ENCODE measurements around the gene SYCE1. TPM values are rescaled to one million over a fixed set of nuclear protein-coding genes. Genes with fewer than 3 reads are reported as not detected.

Gene SYCE1
- total and polyA plus RNA-seq, 12 donors: 0.52 to 9.2 (median 1.4) TPM; not detected in 3

DNA sequence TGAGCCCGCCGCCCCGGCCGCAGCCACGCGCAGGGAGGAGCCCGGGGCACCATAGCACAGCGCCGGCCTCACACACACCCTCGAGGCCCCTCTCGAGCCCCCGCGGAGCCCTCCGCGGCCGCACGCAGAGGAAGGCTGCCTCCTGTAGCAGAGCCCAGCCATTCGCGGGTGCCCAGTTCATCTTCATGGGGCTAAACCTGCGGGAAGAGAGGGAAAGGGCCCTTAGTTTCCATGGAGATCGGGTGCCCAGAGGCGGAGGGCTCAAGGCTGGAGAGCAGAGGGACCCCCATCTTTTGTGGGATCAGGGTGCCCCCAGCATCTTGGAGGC is 2.9 kb upstream of the SYCE1 start:
- no peak overlapping the region for H3K4me3 ChIP-seq
- no peaks in the 10 kb centered on the region for H3K36me3 ChIP-seq (replicated peaks in 1 of 2)
- intact Hi-C loops (cut with DNase I): no loop called here
- WGBS, 4 donors: 87 to 89% (median 88%) methylated on average over 20 to 22 of the region's 22 CpGs
- TF ChIP-seq, protein P1, sequence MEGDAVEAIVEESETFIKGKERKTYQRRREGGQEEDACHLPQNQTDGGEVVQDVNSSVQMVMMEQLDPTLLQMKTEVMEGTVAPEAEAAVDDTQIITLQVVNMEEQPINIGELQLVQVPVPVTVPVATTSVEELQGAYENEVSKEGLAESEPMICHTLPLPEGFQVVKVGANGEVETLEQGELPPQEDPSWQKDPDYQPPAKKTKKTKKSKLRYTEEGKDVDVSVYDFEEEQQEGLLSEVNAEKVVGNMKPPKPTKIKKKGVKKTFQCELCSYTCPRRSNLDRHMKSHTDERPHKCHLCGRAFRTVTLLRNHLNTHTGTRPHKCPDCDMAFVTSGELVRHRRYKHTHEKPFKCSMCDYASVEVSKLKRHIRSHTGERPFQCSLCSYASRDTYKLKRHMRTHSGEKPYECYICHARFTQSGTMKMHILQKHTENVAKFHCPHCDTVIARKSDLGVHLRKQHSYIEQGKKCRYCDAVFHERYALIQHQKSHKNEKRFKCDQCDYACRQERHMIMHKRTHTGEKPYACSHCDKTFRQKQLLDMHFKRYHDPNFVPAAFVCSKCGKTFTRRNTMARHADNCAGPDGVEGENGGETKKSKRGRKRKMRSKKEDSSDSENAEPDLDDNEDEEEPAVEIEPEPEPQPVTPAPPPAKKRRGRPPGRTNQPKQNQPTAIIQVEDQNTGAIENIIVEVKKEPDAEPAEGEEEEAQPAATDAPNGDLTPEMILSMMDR (IDR thresholded peaks at IDR 0.05): no peak
- TF ChIP-seq POLR2A (IDR thresholded peaks at IDR 0.05): no peak
- no peaks in the 10 kb centered on the region for H3K4me1 ChIP-seq (replicated peaks in 1 of 2)
- H3K9me3 ChIP-seq (replicated peaks in 1 of 3): peaks cover 0 to 6% (median 0%) of the 10 kb centered on the region in 3 donors
- DNase-seq: no peak
- peaks cover 27% of the 10 kb centered on the region for H3K27me3 ChIP-seq
- no peak overlapping the region for H3K27ac ChIP-seq

DNA sequence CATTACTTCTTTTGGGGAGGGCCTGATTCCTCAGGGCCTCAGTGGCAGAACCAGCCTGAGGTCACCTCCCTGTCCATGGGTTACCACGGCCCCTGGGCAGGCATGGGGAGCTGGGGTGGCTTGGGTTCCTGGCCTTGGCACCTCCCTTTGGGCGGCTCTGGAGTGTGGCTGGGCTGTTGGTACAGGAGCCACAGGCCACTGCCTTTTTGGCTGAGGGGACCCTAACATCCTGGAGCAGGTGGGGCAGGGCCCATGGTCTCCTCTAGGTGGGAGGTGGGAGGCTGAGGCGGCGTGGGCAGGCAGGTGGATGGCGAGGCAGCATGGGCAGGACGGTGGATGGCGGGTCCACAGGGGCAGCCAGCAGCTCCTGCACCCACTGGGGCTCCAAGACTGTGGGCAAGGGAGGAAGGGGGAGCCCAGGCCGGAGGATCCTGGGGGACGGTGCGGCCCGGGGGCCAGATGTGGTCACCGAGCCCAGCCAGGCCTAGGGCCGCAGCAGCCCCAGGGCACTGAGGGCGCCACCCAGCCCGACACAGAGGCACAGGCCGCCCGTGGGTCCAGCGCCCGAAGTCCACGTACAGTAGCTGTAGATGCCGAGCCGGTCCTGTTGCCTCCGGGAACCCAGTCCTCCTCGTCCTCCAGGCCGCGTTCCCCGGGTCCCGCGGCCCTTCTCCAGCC is 2.4 kb upstream of the SYCE1 start:
- Histone ChIP-seq H3K36me3 (replicated peaks in 1 of 2) (no peaks in the 10 kb centered on the region), H3K27ac (no peak overlapping the region), H3K4me3 (no peak overlapping the region), H3K4me1 (replicated peaks in 1 of 2) (no peaks in the 10 kb centered on the region), H3K9me3 (replicated peaks in 1 of 3) (peaks cover 0 to 1% (median 0%) of the 10 kb centered on the region in 3 donors), H3K27me3 (peaks cover 27% of the 10 kb centered on the region)
- TF ChIP-seq POLR2A (IDR thresholded peaks at IDR 0.05): no peak
- TF ChIP-seq, protein P1 (IDR thresholded peaks at IDR 0.05): no peak
- DNase-seq: no peak
- WGBS, 4 donors: 81 to 94% (median 90%) methylated on average over 9 to 29 of the region's 29 CpGs
- intact Hi-C loops (cut with DNase I): no loop called here

DNA sequence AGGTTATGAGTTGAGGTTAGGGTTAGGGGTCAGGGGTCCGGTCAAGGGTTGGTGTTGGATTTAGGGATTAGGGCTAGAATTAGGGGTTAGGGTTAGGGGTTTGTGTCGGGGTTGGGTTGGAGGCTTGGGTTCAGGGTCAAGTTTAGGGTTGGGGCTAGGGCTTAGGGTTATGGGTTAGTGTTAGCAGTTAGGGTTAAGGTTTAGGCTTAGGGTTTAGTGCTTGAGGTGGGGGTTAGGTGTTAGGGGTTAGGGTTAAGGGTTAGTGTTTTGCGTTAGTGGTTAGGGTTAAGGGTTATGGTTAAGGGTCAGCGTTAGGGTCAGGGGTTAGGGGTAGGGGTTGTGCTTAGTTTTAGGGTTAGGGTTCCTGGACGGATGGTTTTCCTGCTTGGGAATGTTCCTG is 1.7 kb upstream of the SYCE1 start:
- H3K9me3 ChIP-seq (replicated peaks in 1 of 3): no peaks in the 10 kb centered on the region
- no peak for DNase-seq
- WGBS, 4 donors: 77 to 87% (median 80%) methylated on average over 5 of the region's 5 CpGs

DNA sequence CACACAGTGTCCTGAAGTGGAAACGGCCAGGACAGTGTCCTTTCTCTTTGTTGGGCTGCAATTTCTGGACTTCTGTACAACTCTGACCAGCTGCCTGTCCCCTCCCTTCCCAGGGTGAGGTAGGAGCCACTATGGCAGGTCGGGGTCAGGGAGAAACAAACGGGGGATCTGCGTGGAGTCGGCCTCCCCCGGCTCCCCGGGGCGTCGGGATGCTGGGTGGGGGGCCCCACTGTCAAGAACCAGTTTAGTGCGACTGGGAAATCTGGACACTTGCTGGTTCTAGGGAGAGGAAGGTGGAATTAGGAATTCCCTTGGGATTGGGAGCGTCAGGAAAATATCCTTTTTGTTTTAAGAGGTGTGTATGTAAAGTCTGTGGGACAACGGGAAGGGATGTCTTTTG is 567 bp downstream of the SYCE1 start:
- no peak for DNase-seq
- 77 to 91% (median 86%) methylated on average over 12 of the region's 12 CpGs for WGBS, 4 donors
- peaks cover 27% of the 10 kb centered on the region for H3K27me3 ChIP-seq
- intact Hi-C loops (cut with DNase I): no loop called here
- H3K4me1 ChIP-seq (replicated peaks in 1 of 2): no peaks in the 10 kb centered on the region
- H3K27ac ChIP-seq: no peak overlapping the region
- H3K4me3 ChIP-seq: no peak overlapping the region
- no peaks in the 10 kb centered on the region for H3K36me3 ChIP-seq (replicated peaks in 1 of 2)
- H3K9me3 ChIP-seq (replicated peaks in 1 of 3): no peaks in the 10 kb centered on the region
- no peak for TF ChIP-seq POLR2A (IDR thresholded peaks at IDR 0.05)
- TF ChIP-seq, protein P1 (IDR thresholded peaks at IDR 0.05): no peak

More for the DNA sequence above, 1.7 kb upstream of the SYCE1 start:
- no peaks in the 10 kb centered on the region for H3K4me1 ChIP-seq (replicated peaks in 1 of 2)
- H3K36me3 ChIP-seq (replicated peaks in 1 of 2): no peaks in the 10 kb centered on the region
- intact Hi-C loops (cut with DNase I): no loop called here
- TF ChIP-seq, protein P1 (IDR thresholded peaks at IDR 0.05): no peak
- TF ChIP-seq POLR2A (IDR thresholded peaks at IDR 0.05): no peak
- H3K4me3 ChIP-seq: no peak overlapping the region
- H3K27me3 ChIP-seq: peaks cover 27% of the 10 kb centered on the region
- H3K27ac ChIP-seq: no peak overlapping the region

Data from adrenal gland (tissue), 12 donors.